WERI-Rb-1 (cell line): ENCODE data around the gene FAM187B.

ENCODE experiments used
- DNase-seq: peaks from one replicate; pipeline ENCODE4 v3.0.0-alpha.2; 2020
- H3K27ac ChIP-seq: fragments of 250-450 bp; sonication (Bioruptor Pico); 2 replicates; pipeline ENCODE4 v1.5.1; 2020; ENCODE audit warnings: mild to moderate bottlenecking, moderate library complexity
- H3K27me3 ChIP-seq: fragments of 250-450 bp; sonication (Bioruptor Pico); 2 replicates; pipeline ENCODE4 v1.5.1; 2021; ENCODE audit warnings: mild to moderate bottlenecking, low read depth, moderate library complexity; ENCODE audit not compliant: insufficient read depth, severe bottlenecking
- H3K36me3 ChIP-seq: fragments of 250-450 bp; sonication (Bioruptor Pico); 2 replicates; pipeline ENCODE4 v1.5.1; 2020; ENCODE audit warnings: mild to moderate bottlenecking, moderate library complexity
- H3K4me3 ChIP-seq: 2 replicates; pipeline ENCODE4 v1.5.1; 2011; ENCODE audit warnings: low read depth, mild to moderate bottlenecking, control low read depth, low read length
- H3K9me3 ChIP-seq: fragments of 250-450 bp; sonication (Bioruptor Pico); 2 replicates; pipeline ENCODE4 v1.5.1; 2021; ENCODE audit warnings: mild to moderate bottlenecking, moderate library complexity; ENCODE audit not compliant: severe bottlenecking
- CTCF ChIP-seq: IDR thresholded peaks from 2 replicates; pipeline ENCODE4 v1.5.1; 2011; ENCODE audit warnings: low read depth, mild to moderate bottlenecking, control low read depth, inconsistent platforms, low read length

Gene FAM187B

GRCh38 chr19:35264268-35265125, 36.0 kb upstream of the FAM187B start:
- peak; percentile 11 for DNase-seq
- Histone ChIP-seq H3K4me3 (no peak overlapping the region), H3K27me3 (no peaks in the 10 kb centered on the region), H3K27ac (no peak overlapping the region), H3K36me3 (peaks cover 75% of the 10 kb centered on the region), H3K9me3 (no peaks in the 10 kb centered on the region)
- TF ChIP-seq CTCF: no peak

GRCh38 chr19:35262101-35262761, 33.7 kb upstream of the FAM187B start:
- no peaks in the 10 kb centered on the region for H3K9me3 ChIP-seq
- H3K4me3 ChIP-seq: no peak overlapping the region
- H3K27ac ChIP-seq: peak overlapping the region; percentile 29; the same call in 1 of the 2 replicates
- no peaks in the 10 kb centered on the region for H3K27me3 ChIP-seq
- TF ChIP-seq CTCF: no peak
- peaks cover 84% of the 10 kb centered on the region for H3K36me3 ChIP-seq
- DNase-seq: peak; percentile 5

GRCh38 chr19:35261356-35262100, 33.0 kb upstream of the FAM187B start:
- no peak overlapping the region for H3K27ac ChIP-seq
- H3K36me3 ChIP-seq: peaks cover 80% of the 10 kb centered on the region
- H3K9me3 ChIP-seq: no peaks in the 10 kb centered on the region
- TF ChIP-seq CTCF: no peak
- peak; percentile 4 for DNase-seq
- H3K27me3 ChIP-seq: no peaks in the 10 kb centered on the region
- H3K4me3 ChIP-seq: no peak overlapping the region

- H3K4me3 ChIP-seq: no peak overlapping the region
- TF ChIP-seq CTCF: no peak
- no peak overlapping the region for H3K27ac ChIP-seq
- H3K36me3 ChIP-seq: peaks cover 75% of the 10 kb centered on the region
- no peaks in the 10 kb centered on the region for H3K27me3 ChIP-seq
- peak; percentile 3 for DNase-seq
- H3K9me3 ChIP-seq: no peaks in the 10 kb centered on the region
Measured at GRCh38 chr19:35260694-35261304, 32.3 kb upstream of the FAM187B start.

- peaks cover 74% of the 10 kb centered on the region for H3K36me3 ChIP-seq
- no peaks in the 10 kb centered on the region for H3K27me3 ChIP-seq
- no peak for TF ChIP-seq CTCF
- H3K9me3 ChIP-seq: no peaks in the 10 kb centered on the region
- no peak overlapping the region for H3K4me3 ChIP-seq
- DNase-seq: no peak
- no peak overlapping the region for H3K27ac ChIP-seq
Measured at GRCh38 chr19:35257113-35257461, 28.5 kb upstream of the FAM187B start.
